ENCODE results near the gene FXR2. TPM values are rescaled to one million over a fixed set of nuclear protein-coding genes. Genes with fewer than 3 reads are reported as not detected.

FXR2 gene
- total RNA-seq, 1 experiment from 2014 or later: 49.7 TPM

DNA sequence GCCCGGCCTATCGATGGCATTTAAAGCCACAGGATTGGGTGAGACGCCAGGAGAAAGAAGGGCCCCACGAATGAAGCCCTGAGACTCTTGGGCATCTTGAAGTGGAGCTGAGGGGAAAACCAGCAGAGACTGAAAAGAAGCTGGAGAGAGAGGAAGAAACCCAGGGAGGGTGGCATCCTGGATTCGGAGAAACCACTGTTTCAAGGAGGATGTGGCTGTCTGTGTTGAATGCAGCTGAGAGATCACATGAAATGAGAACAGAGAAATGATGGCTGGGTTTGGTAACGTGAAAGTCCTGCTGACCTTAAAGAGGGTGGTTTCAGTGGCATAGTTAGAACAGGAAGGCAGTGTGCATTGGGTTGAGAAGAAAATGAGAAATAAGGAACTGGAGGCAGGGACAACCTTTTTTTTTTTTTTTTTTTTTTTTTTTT, 62.1 kb downstream of the FXR2 start:
- BruUV-seq (replicated peaks): no TSS peak
- Histone ChIP-seq H3K9me2 (ENCODE audit: insufficient read depth) (no peaks in the 10 kb centered on the region), H3K27me3 (ENCODE audit: insufficient read depth, low read length) (no peaks in the 10 kb centered on the region), H3K36me3 (ENCODE audit: control insufficient read depth in 1 of 2, insufficient read depth in 2 of 2, low read length in 2 of 2) (no peaks in the 10 kb centered on the region), H3K9ac (ENCODE audit: low read length) (no peak overlapping the region), H3K4me1 (ENCODE audit: control insufficient read depth in 1 of 2, insufficient read depth in 2 of 2, low read length in 2 of 2) (peaks cover 6 to 19% of the 10 kb centered on the region in 2 experiments), H3K79me2 (ENCODE audit: insufficient read depth, low read length) (no peaks in the 10 kb centered on the region), H4K20me1 (ENCODE audit: insufficient read depth) (no peaks in the 10 kb centered on the region), H3K9me3 (ENCODE audit: control insufficient read depth in 1 of 2, insufficient read depth in 1 of 2, low read depth in 1 of 2, low read length in 2 of 2) (no peaks in the 10 kb centered on the region), H3K27ac (ENCODE audit: low read depth, low read length) (no peak overlapping the region), H3K4me3 (replicated peaks in 1 of 2; ENCODE audit: low read depth in 1 of 2, low read length in 2 of 2) (no peak overlapping the region), H2AFZ (ENCODE audit: low read depth, low read length, poor library complexity, severe bottlenecking) (no peak overlapping the region), H3K4me2 (ENCODE audit: low read length) (no peak overlapping the region)
- no peak for TF ChIP-seq ZFX (IDR thresholded peaks at IDR 0.05)
- no peak for TF ChIP-seq SRF (IDR thresholded peaks at IDR 0.05; ENCODE audit: low read depth)
- no peak for TF ChIP-seq POLR2A (IDR thresholded peaks at IDR 0.05; ENCODE audit: borderline replicate concordance, extremely low read depth, insufficient read depth, insufficient read length)
- TF ChIP-seq POLR2AphosphoS5 (IDR thresholded peaks at IDR 0.05; ENCODE audit: low read depth, low read length): no peak
- TF ChIP-seq, protein P1, sequence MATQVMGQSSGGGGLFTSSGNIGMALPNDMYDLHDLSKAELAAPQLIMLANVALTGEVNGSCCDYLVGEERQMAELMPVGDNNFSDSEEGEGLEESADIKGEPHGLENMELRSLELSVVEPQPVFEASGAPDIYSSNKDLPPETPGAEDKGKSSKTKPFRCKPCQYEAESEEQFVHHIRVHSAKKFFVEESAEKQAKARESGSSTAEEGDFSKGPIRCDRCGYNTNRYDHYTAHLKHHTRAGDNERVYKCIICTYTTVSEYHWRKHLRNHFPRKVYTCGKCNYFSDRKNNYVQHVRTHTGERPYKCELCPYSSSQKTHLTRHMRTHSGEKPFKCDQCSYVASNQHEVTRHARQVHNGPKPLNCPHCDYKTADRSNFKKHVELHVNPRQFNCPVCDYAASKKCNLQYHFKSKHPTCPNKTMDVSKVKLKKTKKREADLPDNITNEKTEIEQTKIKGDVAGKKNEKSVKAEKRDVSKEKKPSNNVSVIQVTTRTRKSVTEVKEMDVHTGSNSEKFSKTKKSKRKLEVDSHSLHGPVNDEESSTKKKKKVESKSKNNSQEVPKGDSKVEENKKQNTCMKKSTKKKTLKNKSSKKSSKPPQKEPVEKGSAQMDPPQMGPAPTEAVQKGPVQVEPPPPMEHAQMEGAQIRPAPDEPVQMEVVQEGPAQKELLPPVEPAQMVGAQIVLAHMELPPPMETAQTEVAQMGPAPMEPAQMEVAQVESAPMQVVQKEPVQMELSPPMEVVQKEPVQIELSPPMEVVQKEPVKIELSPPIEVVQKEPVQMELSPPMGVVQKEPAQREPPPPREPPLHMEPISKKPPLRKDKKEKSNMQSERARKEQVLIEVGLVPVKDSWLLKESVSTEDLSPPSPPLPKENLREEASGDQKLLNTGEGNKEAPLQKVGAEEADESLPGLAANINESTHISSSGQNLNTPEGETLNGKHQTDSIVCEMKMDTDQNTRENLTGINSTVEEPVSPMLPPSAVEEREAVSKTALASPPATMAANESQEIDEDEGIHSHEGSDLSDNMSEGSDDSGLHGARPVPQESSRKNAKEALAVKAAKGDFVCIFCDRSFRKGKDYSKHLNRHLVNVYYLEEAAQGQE (IDR thresholded peaks at IDR 0.05; ENCODE audit: low read depth): no peak
- no peak for TF ChIP-seq JUND (IDR thresholded peaks at IDR 0.05)
- intact Hi-C loops (cut with micrococcal nuclease): no loop called here
- ATAC-seq (no peak), DNase-seq (ENCODE audit: low read depth, low spot score) (no peak)
- ChIA-PET POLR2A (no interaction called here), CTCF (interaction anchor here (2.0 kb wide), 1 partner anchor 8 kb away, joined by 5 read pairs; no protein-coding TSS in a partner anchor), RAD21 (ENCODE audit: low non-redundant PET in 1 of 2, low total read pairs in 2 of 2, uncharacterized antibody in 2 of 2, unreplicated experiment in 2 of 2) (no interaction called here)

DNA sequence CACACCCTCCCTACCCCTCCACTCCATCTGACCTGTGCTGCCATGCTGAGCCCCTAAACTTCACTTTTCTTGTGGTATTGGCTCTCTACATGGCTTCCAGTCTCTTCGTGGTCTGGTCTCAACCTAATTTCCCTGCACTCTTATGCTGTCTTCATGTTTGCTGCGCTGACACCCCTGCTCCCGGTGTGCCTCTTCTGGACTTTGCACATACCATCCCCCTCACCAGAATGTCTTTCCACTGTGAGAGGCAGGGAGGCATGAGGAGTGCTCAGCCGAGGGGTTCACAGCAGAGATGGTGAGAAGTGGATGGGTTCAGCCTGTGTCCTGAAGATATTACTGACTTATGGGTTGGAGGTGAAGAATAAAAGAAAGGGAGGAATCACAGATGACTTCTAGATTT, 63.3 kb downstream of the FXR2 start:
- H4K20me1 ChIP-seq (ENCODE audit: insufficient read depth): no peaks in the 10 kb centered on the region
- H3K79me2 ChIP-seq (ENCODE audit: insufficient read depth, low read length): no peaks in the 10 kb centered on the region
- H3K9ac ChIP-seq (ENCODE audit: low read length): no peak overlapping the region
- H3K4me2 ChIP-seq (ENCODE audit: low read length): no peak overlapping the region
- H2AFZ ChIP-seq (ENCODE audit: low read depth, low read length, poor library complexity, severe bottlenecking): no peak overlapping the region
- ATAC-seq (no peak), DNase-seq (ENCODE audit: low read depth, low spot score) (no peak)
- H3K4me1 ChIP-seq (ENCODE audit: control insufficient read depth in 1 of 2, insufficient read depth in 2 of 2, low read length in 2 of 2): peaks cover 6 to 16% of the 10 kb centered on the region in 2 experiments
- ChIA-PET RAD21 (ENCODE audit: low non-redundant PET in 1 of 2, low total read pairs in 2 of 2, uncharacterized antibody in 2 of 2, unreplicated experiment in 2 of 2) (no interaction called here), POLR2A (no interaction called here), CTCF (interaction anchor here (0.6 to 2.0 kb wide), 2 partner anchors 9 to 106 kb away, joined by 3 to 5 read pairs; no protein-coding TSS in a partner anchor)
- no peak overlapping the region for H3K4me3 ChIP-seq (replicated peaks in 1 of 2; ENCODE audit: low read depth in 1 of 2, low read length in 2 of 2)
- H3K27me3 ChIP-seq (ENCODE audit: insufficient read depth, low read length): no peaks in the 10 kb centered on the region
- intact Hi-C loops (cut with micrococcal nuclease): no loop called here
- no peaks in the 10 kb centered on the region for H3K36me3 ChIP-seq (ENCODE audit: control insufficient read depth in 1 of 2, insufficient read depth in 2 of 2, low read length in 2 of 2)
- H3K9me2 ChIP-seq (ENCODE audit: insufficient read depth): no peaks in the 10 kb centered on the region
- no peaks in the 10 kb centered on the region for H3K9me3 ChIP-seq (ENCODE audit: control insufficient read depth in 1 of 2, insufficient read depth in 1 of 2, low read depth in 1 of 2, low read length in 2 of 2)
- H3K27ac ChIP-seq (ENCODE audit: low read depth, low read length): no peak overlapping the region
- no TSS peak for BruUV-seq (replicated peaks)
- TF ChIP-seq, protein P2, sequence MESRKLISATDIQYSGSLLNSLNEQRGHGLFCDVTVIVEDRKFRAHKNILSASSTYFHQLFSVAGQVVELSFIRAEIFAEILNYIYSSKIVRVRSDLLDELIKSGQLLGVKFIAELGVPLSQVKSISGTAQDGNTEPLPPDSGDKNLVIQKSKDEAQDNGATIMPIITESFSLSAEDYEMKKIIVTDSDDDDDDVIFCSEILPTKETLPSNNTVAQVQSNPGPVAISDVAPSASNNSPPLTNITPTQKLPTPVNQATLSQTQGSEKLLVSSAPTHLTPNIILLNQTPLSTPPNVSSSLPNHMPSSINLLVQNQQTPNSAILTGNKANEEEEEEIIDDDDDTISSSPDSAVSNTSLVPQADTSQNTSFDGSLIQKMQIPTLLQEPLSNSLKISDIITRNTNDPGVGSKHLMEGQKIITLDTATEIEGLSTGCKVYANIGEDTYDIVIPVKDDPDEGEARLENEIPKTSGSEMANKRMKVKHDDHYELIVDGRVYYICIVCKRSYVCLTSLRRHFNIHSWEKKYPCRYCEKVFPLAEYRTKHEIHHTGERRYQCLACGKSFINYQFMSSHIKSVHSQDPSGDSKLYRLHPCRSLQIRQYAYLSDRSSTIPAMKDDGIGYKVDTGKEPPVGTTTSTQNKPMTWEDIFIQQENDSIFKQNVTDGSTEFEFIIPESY (IDR thresholded peaks at IDR 0.05; ENCODE audit: extremely low read depth, insufficient replicate concordance, low read length): no peak
- no peak for TF ChIP-seq YY1 (IDR thresholded peaks at IDR 0.05; ENCODE audit: extremely low read depth, insufficient replicate concordance, low read depth, low read length)
- no peak for TF ChIP-seq CBX3 (IDR thresholded peaks at IDR 0.05; ENCODE audit: low read depth)
- TF ChIP-seq ZNF274 (IDR thresholded peaks at IDR 0.05; ENCODE audit: low read depth, low read length): no peak
- TF ChIP-seq JUND (IDR thresholded peaks at IDR 0.05): no peak
- TF ChIP-seq, protein P3, sequence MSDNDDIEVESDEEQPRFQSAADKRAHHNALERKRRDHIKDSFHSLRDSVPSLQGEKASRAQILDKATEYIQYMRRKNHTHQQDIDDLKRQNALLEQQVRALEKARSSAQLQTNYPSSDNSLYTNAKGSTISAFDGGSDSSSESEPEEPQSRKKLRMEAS (IDR thresholded peaks at IDR 0.05): no peak
- TF ChIP-seq ZFX (IDR thresholded peaks at IDR 0.05): no peak
- TF ChIP-seq, protein P4, sequence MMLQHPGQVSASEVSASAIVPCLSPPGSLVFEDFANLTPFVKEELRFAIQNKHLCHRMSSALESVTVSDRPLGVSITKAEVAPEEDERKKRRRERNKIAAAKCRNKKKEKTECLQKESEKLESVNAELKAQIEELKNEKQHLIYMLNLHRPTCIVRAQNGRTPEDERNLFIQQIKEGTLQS (IDR thresholded peaks at IDR 0.05): no peak
